GM23338 (cell line): Measurements from ENCODE around the gene LIN7C.

Experiments used
- CREB1 ChIP-seq: fragments of 250-450 bp; sonication (Bioruptor Pico); IDR thresholded peaks from 2 replicates; pipeline ENCODE4 v1.5.0; 2020; ENCODE audit warnings: low read depth, mild to moderate bottlenecking, moderate library complexity
- CTCF ChIP-seq, 2 experiments: fragments of 200-600 bp in 1 of 2; sonication (generic) in 1 of 2; conservative IDR thresholded peaks; 2 replicates each; pipeline versions ENCODE4 v1.5.1 to v1.6.1; 2016 to 2017; ENCODE audit warnings: antibody characterized with exemption in 2 of 2, low read depth in 2 of 2, mild to moderate bottlenecking in 2 of 2, moderate library complexity in 1 of 2
- EZH2 ChIP-seq: fragments of 200-600 bp; sonication (generic); IDR thresholded peaks from one replicate; pipeline ENCODE4 v1.8.0; 2017; ENCODE audit warnings: antibody characterized with exemption, mild to moderate bottlenecking, low read depth; ENCODE audit not compliant: unreplicated experiment
- EZH2phosphoT487 ChIP-seq: fragments of 200-600 bp; sonication (generic); IDR thresholded peaks from one replicate; pipeline ENCODE4 v1.8.1; 2018; ENCODE audit warnings: antibody characterized with exemption; ENCODE audit not compliant: unreplicated experiment
- POLR2AphosphoS5 ChIP-seq: IDR thresholded peaks from 2 replicates; pipeline ENCODE4 v1.6.1; 2016; ENCODE audit warnings: antibody characterized with exemption, low read depth
- REST ChIP-seq: IDR thresholded peaks from one replicate; pipeline ENCODE4 v1.6.1; 2018; ENCODE audit warnings: antibody characterized with exemption; ENCODE audit not compliant: unreplicated experiment
- STAT1 ChIP-seq: IDR thresholded peaks from one replicate; pipeline ENCODE4 v1.6.1; 2016; ENCODE audit warnings: antibody characterized with exemption; ENCODE audit not compliant: unreplicated experiment

- no peak for TF ChIP-seq EZH2
- TF ChIP-seq CTCF (conservative IDR thresholded peaks at IDR 0.05; ENCODE audit: low read depth in 2 of 2) = no peak
- TF ChIP-seq REST = no peak
- no peak for TF ChIP-seq CREB1
- no peak for TF ChIP-seq POLR2AphosphoS5
- no peak for TF ChIP-seq EZH2phosphoT487
- TF ChIP-seq STAT1 = no peak
Measured at GRCh38 chr11:27501100-27501499, 5.5 kb downstream of the LIN7C start.
